Uterus (tissue), 4 donors: ENCODE data around the gene ACOT11. TPM values are rescaled to one million over a fixed set of nuclear protein-coding genes. Genes with fewer than 3 reads are reported as not detected.

Source experiments
- DNase-seq, 2 donors: peaks; one replicate each; pipeline ENCODE4 v3.0.0-alpha.2; 2019 to 2020
- H3K27ac ChIP-seq, 2 donors: fragments of 200-600 bp; sonication (generic); 1 replicate in 1 of 2; 2 replicates in 1 of 2; pipeline ENCODE4 v1.5.1; 2016 to 2018
- H3K27me3 ChIP-seq, 2 donors: fragments of 200-600 bp; sonication (generic); one replicate each; pipeline ENCODE4 v1.5.1; 2018 to 2019; ENCODE audit warnings: control low read depth in 1 of 2
- H3K36me3 ChIP-seq, 2 donors: fragments of 200-600 bp; sonication (generic); one replicate each; pipeline ENCODE4 v1.5.1; 2019; ENCODE audit warnings: control low read depth in 1 of 2
- H3K4me1 ChIP-seq, 2 donors: fragments of 200-600 bp; sonication (generic); one replicate each; pipeline ENCODE4 v1.5.1; 2018 to 2019; ENCODE audit warnings: control low read depth in 1 of 2
- H3K4me3 ChIP-seq, 2 donors: fragments of 200-600 bp; sonication (generic); 1 replicate in 1 of 2; 2 replicates in 1 of 2; pipeline ENCODE4 v1.5.1; 2018 to 2019; ENCODE audit warnings: mild to moderate bottlenecking in 1 of 2
- H3K9me3 ChIP-seq, 2 donors: fragments of 200-600 bp; sonication (generic); one replicate each; pipeline ENCODE4 v1.5.1; 2019; ENCODE audit warnings: control low read depth in 1 of 2
- POLR2A ChIP-seq, 2 donors: fragments of 450-650 bp; IDR thresholded peaks; one replicate each; pipeline ENCODE4 v1.6.1; 2016; ENCODE audit warnings: antibody characterized with exemption in 2 of 2, mild to moderate bottlenecking in 1 of 2, moderate library complexity in 1 of 2
- intact Hi-C: fragments of 100-400 bp; cut with DNase I; formaldehyde crosslinking; loops from one replicate; pipeline ENCODE4 v1.15.1; 2023; ENCODE audit warnings: low total_unique reads
- total RNA-seq, 4 donors: library from RNA; depleted of rRNA in 3 of 4; stranded (reverse); fragments of >200 nt in 3 of 4; gene quantifications; one replicate each; pipeline versions ENCODE4 v1.1.0 to v1.2.4, GENCODE V29; 2014 to 2023
- TF ChIP-seq, protein P1 (sequence below), 4 experiments: fragments of 200-600 bp in 2 of 4; fragments of 450-650 bp in 2 of 4; sonication (generic) in 2 of 4; IDR thresholded peaks; one replicate each; pipeline ENCODE4 v1.5.1; 2016 to 2019; ENCODE audit warnings: antibody characterized with exemption in 4 of 4, mild to moderate bottlenecking in 2 of 4, moderate library complexity in 1 of 4
- donor health status: DM: yes; HTN: yes; CAD: no.

ACOT11 gene
- total RNA-seq, 4 donors from 2014 or later = 2.4 to 17.1 (median 10.1) TPM

GRCh38 chr1:54600947-54601721, 53.1 kb downstream of the ACOT11 start:
- Histone ChIP-seq H3K27ac (no peak overlapping the region), H3K4me3 (no peak overlapping the region), H3K36me3 (no peaks in the 10 kb centered on the region), H3K27me3 (no peaks in the 10 kb centered on the region), H3K9me3 (no peaks in the 10 kb centered on the region), H3K4me1 (no peaks in the 10 kb centered on the region)
- TF ChIP-seq, protein P1, sequence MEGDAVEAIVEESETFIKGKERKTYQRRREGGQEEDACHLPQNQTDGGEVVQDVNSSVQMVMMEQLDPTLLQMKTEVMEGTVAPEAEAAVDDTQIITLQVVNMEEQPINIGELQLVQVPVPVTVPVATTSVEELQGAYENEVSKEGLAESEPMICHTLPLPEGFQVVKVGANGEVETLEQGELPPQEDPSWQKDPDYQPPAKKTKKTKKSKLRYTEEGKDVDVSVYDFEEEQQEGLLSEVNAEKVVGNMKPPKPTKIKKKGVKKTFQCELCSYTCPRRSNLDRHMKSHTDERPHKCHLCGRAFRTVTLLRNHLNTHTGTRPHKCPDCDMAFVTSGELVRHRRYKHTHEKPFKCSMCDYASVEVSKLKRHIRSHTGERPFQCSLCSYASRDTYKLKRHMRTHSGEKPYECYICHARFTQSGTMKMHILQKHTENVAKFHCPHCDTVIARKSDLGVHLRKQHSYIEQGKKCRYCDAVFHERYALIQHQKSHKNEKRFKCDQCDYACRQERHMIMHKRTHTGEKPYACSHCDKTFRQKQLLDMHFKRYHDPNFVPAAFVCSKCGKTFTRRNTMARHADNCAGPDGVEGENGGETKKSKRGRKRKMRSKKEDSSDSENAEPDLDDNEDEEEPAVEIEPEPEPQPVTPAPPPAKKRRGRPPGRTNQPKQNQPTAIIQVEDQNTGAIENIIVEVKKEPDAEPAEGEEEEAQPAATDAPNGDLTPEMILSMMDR (IDR thresholded peaks at IDR 0.05) = no peak
- TF ChIP-seq POLR2A (IDR thresholded peaks at IDR 0.05) = no peak
- no peak for DNase-seq
- intact Hi-C loops = no loop called here

DNA sequence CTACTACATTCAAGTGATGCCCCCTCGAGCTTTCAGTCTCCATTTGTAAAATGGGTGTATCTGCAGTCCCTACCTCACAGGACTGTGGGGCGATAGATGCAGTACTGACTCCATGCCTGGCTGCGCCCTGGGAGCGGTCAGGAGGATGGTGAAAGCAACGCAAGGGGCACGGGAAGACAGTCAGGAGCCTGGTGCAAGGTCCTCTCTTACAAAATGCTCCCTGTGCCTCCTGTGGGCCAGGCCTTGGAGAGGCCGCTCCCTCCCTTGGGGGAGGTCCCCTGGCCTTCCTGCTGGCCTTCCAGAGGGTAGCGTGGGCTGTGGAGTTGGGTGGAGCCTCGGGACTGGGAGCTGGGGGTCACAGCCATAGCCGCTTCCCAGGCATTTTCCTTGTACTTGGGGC, 53.7 kb downstream of the ACOT11 start:
- H3K27ac ChIP-seq = no peak overlapping the region
- H3K4me1 ChIP-seq = no peaks in the 10 kb centered on the region
- no peaks in the 10 kb centered on the region for H3K36me3 ChIP-seq
- intact Hi-C loops = no loop called here
- DNase-seq = no peak
- H3K9me3 ChIP-seq = no peaks in the 10 kb centered on the region
- H3K4me3 ChIP-seq = no peak overlapping the region
- H3K27me3 ChIP-seq = no peaks in the 10 kb centered on the region
- no peak for TF ChIP-seq POLR2A (IDR thresholded peaks at IDR 0.05)
- TF ChIP-seq, protein P1 (IDR thresholded peaks at IDR 0.05) = no peak

DNA sequence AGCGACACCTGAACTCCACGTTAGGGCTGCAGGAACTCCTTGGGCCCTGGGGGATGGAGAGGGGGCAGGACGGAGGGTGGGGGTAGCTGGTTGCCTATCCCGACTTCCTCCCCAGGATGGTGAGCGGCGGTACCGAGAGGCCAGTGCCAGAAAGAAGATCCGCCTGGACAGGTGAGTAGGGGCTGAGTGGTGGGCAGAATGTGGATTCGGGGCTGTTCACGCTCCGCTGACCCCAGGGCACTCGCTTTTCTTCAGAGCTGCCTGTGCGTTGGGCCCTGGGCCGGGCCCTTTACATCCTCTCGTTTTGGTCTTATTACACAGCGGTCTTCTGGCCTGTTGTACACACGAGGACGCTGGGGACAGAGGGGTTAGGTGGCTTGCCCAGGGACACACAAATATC, 54.5 kb downstream of the ACOT11 start:
- Histone ChIP-seq H3K27ac (no peak overlapping the region), H3K4me3 (no peak overlapping the region), H3K9me3 (no peaks in the 10 kb centered on the region), H3K27me3 (no peaks in the 10 kb centered on the region), H3K4me1 (no peaks in the 10 kb centered on the region), H3K36me3 (no peaks in the 10 kb centered on the region)
- no peak for DNase-seq
- TF ChIP-seq POLR2A (IDR thresholded peaks at IDR 0.05) = no peak
- TF ChIP-seq, protein P1 (IDR thresholded peaks at IDR 0.05) = no peak
- intact Hi-C loops = no loop called here

DNA sequence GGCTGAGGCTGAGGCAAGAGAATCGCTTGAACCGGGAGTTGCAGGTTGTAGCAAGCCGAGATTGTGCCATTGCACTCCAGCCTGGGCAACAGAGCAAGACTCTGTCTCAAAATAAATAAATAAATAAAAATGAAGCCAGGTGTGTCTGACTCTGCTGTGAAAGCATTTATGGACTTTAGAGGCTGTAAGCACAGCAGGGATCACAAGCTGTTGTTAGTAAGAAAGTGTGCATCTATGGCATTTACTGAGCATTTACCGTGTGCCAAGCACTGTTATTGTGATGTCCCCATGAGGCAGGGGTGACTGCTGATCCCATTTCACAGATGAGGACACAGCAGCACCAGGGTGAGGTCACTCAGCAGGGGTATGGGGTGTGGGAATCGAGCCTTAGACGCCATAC, 55.2 kb downstream of the ACOT11 start:
- intact Hi-C loops = no loop called here
- Histone ChIP-seq H3K9me3 (no peaks in the 10 kb centered on the region), H3K4me3 (no peak overlapping the region), H3K36me3 (no peaks in the 10 kb centered on the region), H3K4me1 (no peaks in the 10 kb centered on the region), H3K27ac (no peak overlapping the region), H3K27me3 (no peaks in the 10 kb centered on the region)
- no peak for DNase-seq
- TF ChIP-seq, protein P1 (IDR thresholded peaks at IDR 0.05) = no peak
- no peak for TF ChIP-seq POLR2A (IDR thresholded peaks at IDR 0.05)

GRCh38 chr1:54604051-54604450, 56.0 kb downstream of the ACOT11 start:
- TF ChIP-seq, protein P1 (IDR thresholded peaks at IDR 0.05) = no peak
- TF ChIP-seq POLR2A (IDR thresholded peaks at IDR 0.05) = no peak
- no peak overlapping the region for H3K27ac ChIP-seq
- H3K36me3 ChIP-seq = no peaks in the 10 kb centered on the region
- intact Hi-C loops = no loop called here
- H3K27me3 ChIP-seq = no peaks in the 10 kb centered on the region
- no peak for DNase-seq
- H3K4me1 ChIP-seq = no peaks in the 10 kb centered on the region
- H3K4me3 ChIP-seq = no peak overlapping the region
- H3K9me3 ChIP-seq = no peaks in the 10 kb centered on the region
